HG03565 (cell line): Measurements from ENCODE around the gene DPH6.
A peak's percentile ranks its signal among the peaks of the same experiment; 100 is the strongest.

Experiments
- ATAC-seq: cut with Tn5 transposase; IDR thresholded peaks from one replicate; pipeline ENCODE4 v1.9.1; 2021; ENCODE audit warnings: mild to moderate bottlenecking, moderate library complexity; ENCODE audit not compliant: unreplicated experiment

The DPH6 gene

DNA sequence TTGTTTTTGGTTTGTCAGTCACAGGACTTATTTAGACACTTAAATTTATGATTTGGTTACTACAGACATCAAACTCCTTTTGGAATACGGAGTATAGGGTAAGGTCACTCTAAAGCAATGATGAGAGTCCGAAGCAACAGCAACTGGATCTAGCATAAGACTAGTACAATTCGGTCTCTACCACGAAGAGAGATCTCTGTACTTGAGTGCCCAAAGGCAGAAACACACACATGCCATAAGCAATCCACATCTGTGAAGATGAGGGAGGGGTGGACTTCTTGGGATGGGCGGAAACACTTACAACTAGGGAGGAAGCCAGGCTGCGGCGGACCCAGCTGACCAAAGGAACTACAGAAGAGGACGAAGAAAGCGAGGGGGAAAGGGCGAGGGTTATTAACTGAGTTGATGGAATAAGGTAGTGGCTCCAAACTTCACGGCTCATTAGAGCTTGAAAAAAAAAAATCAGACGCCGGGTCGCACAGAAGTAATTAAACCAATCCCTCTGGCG lies 595 bp downstream of the DPH6 start:
- peak; percentile 1 for ATAC-seq

- ATAC-seq: no peak
Observed at GRCh38 chr15:35540885-35541284, 5.1 kb downstream of the DPH6 start.

- no peak for ATAC-seq
Observed at GRCh38 chr15:35540021-35540420, 5.9 kb downstream of the DPH6 start.

DNA sequence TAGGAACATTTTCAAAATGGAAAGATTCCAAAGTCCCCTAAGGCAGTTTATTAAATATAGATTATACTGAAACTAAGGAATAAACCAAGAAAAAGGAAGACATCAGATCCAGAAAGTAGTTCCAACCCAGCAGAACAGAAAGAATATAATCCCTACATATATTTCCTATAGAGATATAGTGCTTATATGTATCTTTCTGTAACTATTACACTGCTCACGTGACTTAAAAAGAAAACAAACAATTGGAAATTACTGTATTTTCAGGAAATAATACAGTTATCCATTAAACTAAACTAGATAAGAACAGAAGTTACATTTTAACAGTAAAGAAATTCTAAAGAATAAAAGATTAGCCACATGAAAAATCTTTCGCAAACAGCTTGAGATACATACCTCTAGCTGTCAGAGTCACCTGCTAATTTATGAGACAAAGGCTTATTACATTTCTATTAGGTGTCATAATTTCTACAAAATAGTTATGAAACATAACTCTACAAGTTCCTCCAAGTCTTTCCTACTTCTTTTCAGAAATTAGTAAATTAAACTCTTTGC lies 10.5 kb downstream of the DPH6 start:
- ATAC-seq: no peak

DNA sequence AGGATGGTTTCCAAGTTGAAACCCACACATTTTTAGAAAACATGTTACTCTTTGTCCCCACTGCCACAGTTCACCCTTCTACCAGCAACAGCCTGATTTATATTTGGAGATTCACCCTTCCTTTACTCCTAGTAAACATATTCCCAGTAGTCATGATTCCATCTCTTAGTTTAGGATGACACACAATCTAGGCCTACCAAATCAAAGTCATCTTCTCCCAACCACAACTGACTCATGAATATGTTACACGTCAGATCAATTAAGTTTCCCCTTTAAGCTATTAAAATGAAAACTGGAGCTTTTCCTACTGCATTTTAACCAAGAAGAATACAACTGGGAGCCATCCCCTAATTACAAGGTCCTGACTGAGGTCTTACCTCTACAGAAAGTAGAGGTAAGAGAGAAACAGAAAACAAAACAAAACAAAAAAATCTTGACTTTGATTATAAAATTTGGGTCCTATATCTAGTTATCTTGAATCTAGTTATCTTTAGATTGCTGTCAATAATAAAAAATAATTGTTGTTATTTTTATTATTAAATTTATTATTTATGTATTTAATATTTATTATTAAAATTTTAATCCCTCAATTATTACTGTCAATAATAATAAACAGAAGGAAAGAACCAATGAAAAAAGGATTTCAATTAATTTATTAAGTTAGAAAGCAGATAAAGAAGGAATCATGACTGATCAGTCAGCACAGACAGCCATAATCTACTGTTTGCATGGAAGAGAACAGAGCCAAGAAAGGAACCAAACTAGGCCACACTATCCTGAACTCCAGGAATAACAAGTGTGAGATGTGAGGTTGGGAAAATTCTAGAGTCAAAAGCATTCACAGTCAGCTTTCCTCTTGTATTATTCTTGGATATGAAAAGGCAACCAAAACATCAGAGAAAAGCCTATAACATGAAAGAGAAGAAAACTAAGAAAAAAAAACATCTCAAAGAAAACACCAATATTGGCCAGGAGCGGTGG lies 12.5 kb downstream of the DPH6 start:
- no peak for ATAC-seq

GRCh38 chr15:35530698-35531097 lies 15.3 kb downstream of the DPH6 start:
- no peak for ATAC-seq

DNA sequence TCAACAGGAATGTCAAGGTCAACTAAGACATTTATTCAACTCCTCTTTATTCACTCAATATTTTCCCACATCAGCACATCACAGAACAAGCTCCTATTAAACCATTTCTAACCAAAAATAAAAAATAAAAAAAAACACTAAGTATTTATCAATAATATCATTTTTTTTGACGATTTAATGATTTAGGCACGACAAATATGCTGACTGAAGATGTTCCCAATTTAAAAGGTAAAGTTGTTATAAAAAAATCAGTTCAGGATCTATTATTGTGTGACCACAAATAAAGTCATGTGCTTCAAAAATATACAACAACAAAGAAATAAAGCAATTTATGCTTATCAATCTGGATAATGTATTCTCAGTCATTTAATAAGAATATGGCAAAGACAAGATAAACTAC lies 16.2 kb downstream of the DPH6 start:
- no peak for ATAC-seq

GRCh38 chr15:35522061-35522460 lies 23.9 kb downstream of the DPH6 start:
- ATAC-seq: no peak

DNA sequence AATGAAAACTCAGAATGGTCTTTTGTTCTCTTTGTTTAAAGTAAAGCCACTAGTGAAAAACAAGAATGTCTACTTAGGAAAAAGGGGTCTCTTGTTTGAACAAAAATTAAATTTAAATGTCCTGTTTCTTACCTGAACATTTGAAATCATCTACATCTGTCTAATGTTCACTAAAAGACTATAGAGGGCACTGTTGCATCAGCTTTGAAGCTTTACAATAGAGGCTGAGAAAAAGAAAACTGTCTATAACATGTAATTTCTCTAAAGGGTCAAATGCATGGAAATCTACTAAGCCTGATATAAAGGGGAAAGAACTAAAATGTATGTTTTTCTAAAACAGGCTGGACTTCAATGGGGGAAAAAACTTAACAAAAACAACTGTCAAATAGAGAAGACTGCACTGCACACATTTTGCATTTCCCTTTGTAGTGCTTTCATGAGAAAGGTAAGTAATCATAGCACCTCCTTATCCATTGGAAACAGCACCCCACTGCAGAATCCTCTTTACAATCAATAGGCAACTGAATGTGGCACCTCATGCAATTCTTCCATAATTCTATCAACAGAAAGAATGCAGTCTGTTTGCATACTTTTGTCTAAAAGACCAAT lies 26.3 kb downstream of the DPH6 start:
- peak; percentile 67 for ATAC-seq

DNA sequence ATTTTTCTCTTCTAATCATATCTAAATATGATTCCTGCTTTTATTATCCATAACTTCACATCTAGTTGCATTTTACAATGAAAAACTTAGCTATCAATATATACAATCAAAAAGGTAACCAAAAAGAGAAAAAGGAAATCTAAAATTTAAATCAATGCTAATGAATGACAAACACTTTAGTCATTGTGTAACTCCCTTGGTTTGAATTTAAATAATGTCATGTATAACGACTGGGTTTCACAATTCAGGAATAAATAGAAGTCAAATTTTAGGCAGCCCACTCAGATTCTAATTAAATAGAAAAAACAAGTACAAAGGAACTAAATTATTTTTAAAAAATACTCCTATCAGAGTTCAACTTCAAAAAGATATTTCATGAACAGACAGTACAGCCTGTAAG lies 26.9 kb downstream of the DPH6 start:
- ATAC-seq: no peak

- no peak for ATAC-seq
Observed at GRCh38 chr15:35514759-35515158, 31.2 kb downstream of the DPH6 start.

DNA sequence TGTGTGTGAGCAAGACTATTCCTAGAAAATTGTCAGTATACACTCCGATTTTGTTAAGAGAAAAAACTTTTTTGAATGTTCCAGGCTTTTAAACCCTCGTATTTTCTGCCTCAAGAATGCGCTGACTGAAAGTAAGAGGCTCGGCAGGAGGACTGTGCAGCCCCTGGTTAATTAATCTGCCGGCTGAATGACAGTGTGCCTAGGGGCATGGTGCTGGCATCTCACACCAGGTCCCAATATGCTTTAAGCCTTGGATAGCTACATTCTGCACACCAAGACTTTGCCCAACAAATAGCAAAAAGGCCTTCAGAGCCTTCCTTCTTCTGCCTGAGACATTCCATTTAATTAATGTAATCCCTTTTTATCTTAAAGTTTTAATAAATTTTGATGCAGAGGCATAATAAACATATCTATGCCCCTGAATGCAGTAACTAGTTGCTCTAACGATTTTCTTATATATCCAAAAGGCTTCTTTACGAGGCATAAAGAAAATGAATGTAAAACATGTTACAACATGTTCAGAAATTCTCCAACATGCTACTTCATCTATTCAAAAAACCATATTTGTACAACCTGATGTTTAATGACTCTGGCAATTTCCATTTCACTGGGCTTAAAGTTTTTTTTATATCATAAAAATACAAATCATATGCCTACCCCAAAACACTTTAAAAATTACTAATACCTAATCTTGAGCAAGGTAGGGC lies 37.9 kb downstream of the DPH6 start:
- no peak for ATAC-seq

- ATAC-seq: no peak
Observed at GRCh38 chr15:35506272-35506870, 39.6 kb downstream of the DPH6 start.

DNA sequence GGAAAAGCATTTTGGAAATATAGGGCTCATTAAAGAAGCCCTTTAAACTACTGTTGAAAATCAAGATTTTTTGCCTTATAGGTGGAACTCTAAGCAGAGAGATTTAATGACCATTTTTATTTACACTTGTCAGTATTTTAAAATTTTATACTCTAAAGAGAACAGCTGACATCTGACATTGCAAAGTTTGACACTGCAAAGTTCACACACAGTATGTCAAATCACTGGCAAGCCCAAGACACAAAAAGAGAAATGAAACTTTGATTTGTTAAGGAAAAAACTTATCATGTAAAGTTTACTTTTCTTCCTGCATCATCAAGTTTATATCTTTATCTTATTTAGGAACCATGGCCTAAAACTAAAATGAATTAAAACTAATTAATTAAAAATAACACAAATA lies 40.2 kb downstream of the DPH6 start:
- ATAC-seq: no peak

GRCh38 chr15:35505141-35505540 lies 40.8 kb downstream of the DPH6 start:
- ATAC-seq: no peak

DNA sequence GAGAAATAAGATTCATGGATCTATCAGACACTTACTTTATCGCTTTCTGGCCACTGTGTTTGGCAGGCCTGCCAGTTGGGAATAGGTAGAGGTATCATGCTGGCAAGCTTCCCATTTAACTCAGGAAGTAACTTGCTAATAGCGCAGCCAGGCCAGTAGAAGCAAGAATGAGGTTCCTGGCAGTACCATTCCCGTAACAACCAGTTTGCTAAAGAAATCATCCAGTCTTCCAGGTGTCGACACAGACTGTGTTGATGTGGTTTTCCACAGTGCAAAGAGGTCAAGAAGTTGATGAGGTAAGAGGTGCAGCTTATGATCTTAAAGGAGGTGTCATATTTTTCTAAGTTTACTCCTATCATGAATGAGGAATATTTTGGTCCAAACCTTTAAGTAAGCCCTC lies 46.2 kb downstream of the DPH6 start:
- ATAC-seq: no peak

GRCh38 chr15:35496585-35496984 lies 49.4 kb downstream of the DPH6 start:
- ATAC-seq: peak; percentile 98

GRCh38 chr15:35495080-35495479 lies 50.9 kb downstream of the DPH6 start:
- no peak for ATAC-seq

GRCh38 chr15:35491999-35492398 lies 54.0 kb downstream of the DPH6 start:
- no peak for ATAC-seq

GRCh38 chr15:35491173-35491572 lies 54.8 kb downstream of the DPH6 start:
- no peak for ATAC-seq

DNA sequence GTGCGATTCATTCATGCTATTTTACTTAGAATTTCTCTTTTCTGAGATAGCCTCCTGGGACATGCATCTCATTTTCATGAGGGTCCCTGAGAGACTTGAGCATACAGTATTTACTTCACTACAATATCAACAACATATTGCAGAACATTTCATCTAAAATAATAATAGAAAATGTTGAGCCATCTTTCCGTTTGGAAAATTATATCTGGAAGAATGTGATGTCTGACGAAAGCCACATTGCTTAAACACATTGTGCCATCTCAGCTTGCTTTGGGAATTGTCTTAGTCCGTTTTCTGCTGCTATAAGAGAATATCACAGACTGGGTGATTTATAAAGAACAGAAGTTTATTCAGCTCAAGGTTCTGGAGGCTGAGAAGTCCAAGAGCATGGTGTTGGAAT lies 55.5 kb downstream of the DPH6 start:
- no peak for ATAC-seq
